ENCODE measurements around the gene AIDA.

GRCh38 chr1:222631611-222632208 is 80.6 kb downstream of the AIDA start:
- TF ChIP-seq MAZ (IDR thresholded peaks at IDR 0.05; ENCODE audit: borderline replicate concordance, low read depth, low read length) (no peak), MYC (IDR thresholded peaks at IDR 0.05; ENCODE audit: borderline replicate concordance, low read length) (no peak)

Data from A549 (cell line).